SU-DHL-6 (cell line): Measurements from ENCODE around the gene HCRTR1.

Source experiments
- EZH2phosphoT487 ChIP-seq: fragments of 200-600 bp; sonication (generic), shearing (Covaris generic); conservative IDR thresholded peaks from 2 replicates; pipeline ENCODE4 v1.6.1; 2018; ENCODE audit warnings: mild to moderate bottlenecking, antibody characterized with exemption, low read length, moderate library complexity, mixed read lengths
- TF ChIP-seq, protein P1 (sequence below): fragments of 200-600 bp; sonication (generic); IDR thresholded peaks from one replicate; pipeline ENCODE4 v1.5.1; 2017; ENCODE audit warnings: antibody characterized with exemption, mild to moderate bottlenecking, low read length, moderate library complexity; ENCODE audit not compliant: insufficient read depth, poor library complexity, severe bottlenecking

GRCh38 chr1:31617916-31618746 lies 642 bp downstream of the HCRTR1 start:
- TF ChIP-seq, protein P1, sequence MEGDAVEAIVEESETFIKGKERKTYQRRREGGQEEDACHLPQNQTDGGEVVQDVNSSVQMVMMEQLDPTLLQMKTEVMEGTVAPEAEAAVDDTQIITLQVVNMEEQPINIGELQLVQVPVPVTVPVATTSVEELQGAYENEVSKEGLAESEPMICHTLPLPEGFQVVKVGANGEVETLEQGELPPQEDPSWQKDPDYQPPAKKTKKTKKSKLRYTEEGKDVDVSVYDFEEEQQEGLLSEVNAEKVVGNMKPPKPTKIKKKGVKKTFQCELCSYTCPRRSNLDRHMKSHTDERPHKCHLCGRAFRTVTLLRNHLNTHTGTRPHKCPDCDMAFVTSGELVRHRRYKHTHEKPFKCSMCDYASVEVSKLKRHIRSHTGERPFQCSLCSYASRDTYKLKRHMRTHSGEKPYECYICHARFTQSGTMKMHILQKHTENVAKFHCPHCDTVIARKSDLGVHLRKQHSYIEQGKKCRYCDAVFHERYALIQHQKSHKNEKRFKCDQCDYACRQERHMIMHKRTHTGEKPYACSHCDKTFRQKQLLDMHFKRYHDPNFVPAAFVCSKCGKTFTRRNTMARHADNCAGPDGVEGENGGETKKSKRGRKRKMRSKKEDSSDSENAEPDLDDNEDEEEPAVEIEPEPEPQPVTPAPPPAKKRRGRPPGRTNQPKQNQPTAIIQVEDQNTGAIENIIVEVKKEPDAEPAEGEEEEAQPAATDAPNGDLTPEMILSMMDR: peak; percentile 82
- no peak for TF ChIP-seq EZH2phosphoT487
